ENCODE results near the gene KRT17.
"Not testable (repeated sequence)": the region's sequence is repeated elsewhere in the genome, so short reads cannot be mapped to it uniquely, and the experiment has no call there.

KRT17 gene

GRCh38 chr17:41578971-41579370 is 45.4 kb downstream of the KRT17 start:
- DNase-seq (ENCODE audit: low read depth, low spot score) = no peak
- H3K4me3 ChIP-seq (ENCODE audit: low read depth, low read length) = no peak overlapping the region
- in situ Hi-C loops (cut with HindIII; ENCODE audit: low sequenced_read_pairs) = no loop called here
- no peak for TF ChIP-seq CTCF (IDR thresholded peaks at IDR 0.05; ENCODE audit: low read depth, low read length)

GRCh38 chr17:41578538-41578937 is 45.8 kb downstream of the KRT17 start:
- TF ChIP-seq CTCF (IDR thresholded peaks at IDR 0.05; ENCODE audit: low read depth, low read length) = no peak
- in situ Hi-C loops (cut with HindIII; ENCODE audit: low sequenced_read_pairs) = no loop called here
- no peak overlapping the region for H3K4me3 ChIP-seq (ENCODE audit: low read depth, low read length)
- DNase-seq (ENCODE audit: low read depth, low spot score) = no peak

- not testable (repeated sequence) for DNase-seq (ENCODE audit: low read depth, low spot score)
Measured at GRCh38 chr17:41576740-41577139, 47.6 kb downstream of the KRT17 start.

GRCh38 chr17:41575336-41575735 is 49.0 kb downstream of the KRT17 start:
- in situ Hi-C loops (cut with HindIII; ENCODE audit: low sequenced_read_pairs) = no loop called here
- H3K4me3 ChIP-seq (ENCODE audit: low read depth, low read length) = no peak overlapping the region
- DNase-seq (ENCODE audit: low read depth, low spot score) = no peak
- TF ChIP-seq CTCF (IDR thresholded peaks at IDR 0.05; ENCODE audit: low read depth, low read length) = no peak

More at GRCh38 chr17:41576740-41577139, 47.6 kb downstream of the KRT17 start:
- in situ Hi-C loops (cut with HindIII; ENCODE audit: low sequenced_read_pairs); H3K4me3 ChIP-seq (ENCODE audit: low read depth, low read length): not testable (repeated sequence)

- no peak within 1 kb of the TSS for H3K4me3 ChIP-seq (ENCODE audit: low read depth, low read length)
- TF ChIP-seq CTCF (IDR thresholded peaks at IDR 0.05; ENCODE audit: low read depth, low read length) = no peak
- in situ Hi-C loops (cut with HindIII; ENCODE audit: low sequenced_read_pairs) = no loop called here
Measured at GRCh38 chr17:41571561-41572434, 52.6 kb downstream of the KRT17 start, which contains the start of gene KRT9. TSS of gene KRT9 (minus strand) at chr17:41572059. CDS start at chr17:41571992, 67 bp downstream.

More at GRCh38 chr17:41571561-41572434, 52.6 kb downstream of the KRT17 start, which contains the start of gene KRT9:
- DNase-seq (ENCODE audit: low read depth, low spot score) = no peak

All from astrocyte of the spinal cord (primary cell).